GM19025 (cell line): Measurements from ENCODE around the gene PPIE.

Experiments
- ATAC-seq: cut with Tn5 transposase; IDR thresholded peaks from one replicate; pipeline ENCODE4 v1.9.1; 2021; ENCODE audit warnings: mild to moderate bottlenecking, low read depth, moderate library complexity; ENCODE audit not compliant: unreplicated experiment

The PPIE gene

DNA sequence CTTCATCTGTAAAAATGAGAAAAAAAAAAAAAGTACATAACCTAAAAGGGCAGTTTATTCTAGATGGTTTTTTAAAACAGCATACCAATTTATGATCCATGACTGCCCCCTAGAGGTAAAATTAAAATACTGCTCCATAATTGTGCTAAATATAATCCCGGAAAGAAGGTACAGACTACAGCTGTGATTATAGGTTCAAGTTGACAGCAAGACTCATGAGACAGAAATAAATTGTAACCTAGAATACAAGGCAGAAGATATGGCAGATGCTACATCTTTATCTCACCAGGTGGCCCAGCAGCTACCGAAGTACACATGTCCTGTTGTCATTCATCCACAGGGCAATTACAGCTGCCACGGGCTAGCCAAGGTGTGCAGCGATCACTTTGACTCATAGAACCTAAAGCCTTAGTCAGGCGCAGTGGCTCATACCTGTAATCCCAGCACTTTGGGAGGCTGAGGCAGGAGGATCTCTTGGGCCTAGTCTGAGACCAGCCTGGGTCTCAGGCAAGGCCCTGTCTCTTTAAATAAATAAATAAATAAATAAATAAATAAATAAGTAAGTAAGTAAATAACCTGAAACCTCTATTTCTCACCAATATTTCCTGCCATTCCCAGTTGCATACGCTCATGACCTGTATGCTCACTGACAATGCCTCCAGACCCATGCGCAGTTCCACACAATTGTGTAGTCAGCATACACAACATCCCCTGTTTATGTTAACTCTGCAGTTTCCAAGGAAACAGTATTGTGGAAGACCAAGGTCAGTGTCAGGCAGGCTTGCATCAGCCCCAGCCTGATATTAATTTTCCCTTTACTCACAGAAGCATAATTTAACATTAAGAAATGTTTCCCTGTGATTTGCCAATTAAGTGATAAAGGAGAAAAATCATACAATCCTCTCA is 18.3 kb upstream of the PPIE start:
- ATAC-seq = no peak

DNA sequence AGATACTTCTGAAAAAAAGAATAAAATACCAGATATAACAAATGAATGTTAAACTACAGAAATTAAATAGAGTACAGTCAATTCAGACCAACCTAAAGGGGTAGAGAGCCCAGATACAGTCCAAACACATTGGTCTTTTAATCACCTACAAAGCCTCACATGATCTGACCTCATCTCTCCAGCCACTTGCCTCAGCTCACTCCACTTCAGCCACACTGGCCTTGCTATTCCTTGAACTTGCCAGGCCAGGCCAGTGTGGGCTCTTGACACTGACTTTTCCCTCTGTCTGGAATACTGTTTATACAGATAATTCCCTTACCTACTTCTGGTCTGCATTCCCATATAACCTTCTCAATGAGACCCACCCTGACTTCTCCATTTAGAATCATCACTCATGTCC is 17.0 kb upstream of the PPIE start:
- no peak for ATAC-seq

GRCh38 chr1:39722495-39722894 is 16.2 kb upstream of the PPIE start:
- ATAC-seq = no peak

- no peak for ATAC-seq
Observed at GRCh38 chr1:39726600-39726999, 12.1 kb upstream of the PPIE start.

DNA sequence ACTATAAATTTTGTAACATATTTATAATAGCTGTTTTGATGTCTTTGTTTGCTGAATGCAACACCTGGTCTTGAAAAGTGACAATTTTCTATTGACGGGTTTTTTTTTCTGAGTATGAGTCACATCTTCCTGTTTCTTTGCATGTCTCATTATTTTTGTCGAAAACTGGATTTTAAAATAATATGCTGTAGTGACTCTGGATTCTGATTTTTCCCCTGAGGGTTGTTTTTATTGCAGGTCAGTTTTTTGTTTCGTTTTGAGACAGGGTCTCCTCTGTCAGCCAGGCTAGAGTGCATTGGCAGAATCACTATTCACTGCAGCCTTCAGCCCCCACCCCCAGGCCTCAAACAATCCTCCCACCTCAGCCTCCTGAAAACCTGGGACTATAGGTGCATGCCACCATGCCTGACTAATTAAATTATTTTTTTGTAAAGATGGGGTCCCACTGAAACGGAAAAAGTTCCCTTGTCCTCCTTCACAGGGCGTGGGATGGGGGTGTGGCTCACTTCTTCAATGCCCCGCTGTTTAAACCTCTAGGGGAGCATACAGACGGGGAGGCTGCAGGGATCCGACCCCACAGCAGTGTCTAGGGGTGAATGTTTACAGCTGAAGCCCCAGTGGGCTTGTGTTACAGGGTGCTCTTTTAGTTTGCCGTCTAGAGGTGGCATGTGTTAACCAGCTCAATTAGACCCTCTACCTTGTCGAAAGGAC is 11.3 kb upstream of the PPIE start:
- ATAC-seq = no peak

- no peak for ATAC-seq
Observed at GRCh38 chr1:39727932-39728317, 10.8 kb upstream of the PPIE start.

DNA sequence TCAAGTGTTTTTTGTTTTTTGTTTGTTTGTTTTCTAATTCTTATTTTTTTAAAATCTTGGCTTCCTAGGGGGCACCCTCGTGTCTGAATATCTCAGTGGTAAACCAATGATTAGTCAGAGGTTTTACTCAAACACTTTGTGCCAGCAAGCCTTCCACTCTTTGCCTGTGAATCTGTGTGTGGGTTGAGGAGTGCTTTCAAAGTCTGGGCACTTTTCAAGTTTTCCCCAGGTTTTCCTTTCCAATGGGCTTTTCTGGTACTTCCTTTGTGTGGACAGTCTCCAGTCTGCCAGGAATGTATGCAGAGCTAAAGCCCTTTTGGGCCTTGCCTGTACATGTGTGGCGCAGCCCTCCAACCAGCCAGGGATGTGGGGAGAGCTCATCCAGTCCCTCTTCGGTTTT is 9.7 kb upstream of the PPIE start:
- ATAC-seq = no peak

DNA sequence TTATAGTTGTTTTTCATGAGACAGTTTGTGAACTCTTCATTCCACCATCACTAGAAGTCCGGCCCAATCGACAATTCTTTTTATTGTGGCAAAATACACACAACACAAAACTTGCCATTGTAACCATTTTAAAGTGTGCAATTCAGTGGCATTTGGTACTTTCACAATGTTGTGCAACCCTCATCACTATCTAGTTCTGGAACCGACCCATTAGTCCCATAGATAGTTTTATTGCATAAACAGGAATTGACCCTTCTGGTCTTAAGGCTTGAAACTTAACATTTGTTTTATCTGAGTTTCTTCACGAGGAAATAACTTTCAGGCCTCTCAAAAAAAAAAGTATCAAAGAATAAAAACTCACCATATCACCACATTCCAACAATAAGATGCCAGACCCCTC is 8.8 kb upstream of the PPIE start:
- ATAC-seq = no peak

DNA sequence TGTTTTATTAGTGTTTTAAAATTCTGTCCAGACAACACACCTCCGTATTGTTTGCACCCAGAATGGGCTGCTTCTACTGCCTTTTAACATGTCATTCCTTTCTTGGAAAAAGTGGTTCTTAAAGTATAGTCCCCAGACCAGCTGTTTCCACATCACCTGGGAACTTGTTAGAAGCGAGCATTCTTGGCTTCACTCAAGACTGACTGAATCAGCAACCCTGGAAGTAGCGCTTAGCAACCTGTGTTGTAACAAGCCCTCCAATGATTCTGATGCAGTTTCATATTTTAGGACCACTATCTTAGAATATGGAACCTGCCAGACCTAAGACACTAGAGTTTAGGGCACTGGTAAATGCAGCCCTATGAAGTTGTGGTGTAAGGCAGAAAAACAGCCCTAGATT is 6.0 kb upstream of the PPIE start:
- no peak for ATAC-seq

- no peak for ATAC-seq
Observed at GRCh38 chr1:39733161-39733560, 5.5 kb upstream of the PPIE start.

- no peak for ATAC-seq
Observed at GRCh38 chr1:39735731-39736130, 3.0 kb upstream of the PPIE start.

DNA sequence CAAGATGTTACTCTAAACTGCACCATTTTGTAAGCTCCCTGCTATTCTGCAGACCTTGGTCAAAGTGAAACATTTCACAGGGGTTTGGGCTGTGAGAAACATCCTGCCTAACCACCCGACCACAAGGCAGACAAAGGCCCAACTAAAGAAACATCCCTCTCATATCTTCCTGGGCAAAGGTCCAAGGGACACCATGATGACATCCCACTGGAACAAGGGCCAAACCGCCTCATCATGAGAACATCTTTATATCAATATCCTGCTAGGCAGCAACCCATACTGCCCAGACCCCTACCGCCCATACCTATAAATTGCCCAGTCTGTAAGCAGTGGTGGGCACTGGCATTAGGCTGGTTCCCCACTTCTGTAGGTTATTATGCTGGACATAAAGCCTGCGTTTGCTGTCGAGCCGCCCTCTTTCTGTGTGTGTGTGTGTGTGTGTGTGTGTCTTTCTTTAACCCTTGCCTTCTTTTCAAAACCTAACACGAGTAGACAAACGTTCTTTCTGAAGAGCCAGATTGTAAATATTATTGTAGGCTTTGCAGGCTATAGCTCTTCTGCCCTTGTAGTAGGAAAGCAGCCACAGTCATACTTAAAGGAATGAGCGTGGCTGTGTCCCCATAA is 1.0 kb upstream of the PPIE start:
- ATAC-seq = no peak

- no peak for ATAC-seq
Observed at GRCh38 chr1:39745016-39745670, 6.5 kb downstream of the PPIE start.

GRCh38 chr1:39751595-39751994 is 12.9 kb downstream of the PPIE start:
- ATAC-seq = no peak

- ATAC-seq = no peak
Observed at GRCh38 chr1:39752703-39753102, 14.0 kb downstream of the PPIE start.

GRCh38 chr1:39753132-39754025 is 14.7 kb downstream of the PPIE start:
- ATAC-seq = no peak

DNA sequence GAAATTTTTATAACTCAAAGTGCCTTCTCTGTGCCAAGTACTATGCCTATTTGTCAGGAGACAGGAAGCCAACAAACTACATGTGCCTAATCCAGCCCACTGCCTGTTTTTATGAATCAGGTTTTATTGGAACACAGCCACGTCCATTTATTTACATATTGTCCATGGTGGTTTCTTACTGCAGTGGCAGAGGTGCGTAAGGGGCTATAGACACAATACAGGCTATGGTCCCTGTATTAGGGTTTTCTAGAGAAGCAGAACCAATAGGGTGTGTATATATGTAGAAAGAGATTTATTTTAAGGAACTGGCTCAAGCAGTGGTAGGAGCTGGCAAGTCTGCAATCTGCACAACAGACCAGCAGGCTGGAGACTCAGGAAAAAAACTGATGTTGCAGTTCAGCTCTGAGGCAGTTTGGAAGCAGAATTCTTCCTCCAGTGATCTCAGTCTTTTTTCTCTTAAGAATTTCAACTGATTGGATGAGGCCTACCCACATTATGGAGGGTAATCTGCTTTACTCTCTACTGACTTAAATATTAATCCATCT is 15.4 kb downstream of the PPIE start:
- ATAC-seq = no peak

GRCh38 chr1:39754906-39755504 is 16.3 kb downstream of the PPIE start:
- no peak for ATAC-seq

- ATAC-seq = no peak
Observed at GRCh38 chr1:39755965-39756659, 17.4 kb downstream of the PPIE start.
